Measurements from ENCODE around the gene MVK. TPM values are rescaled to one million over a fixed set of nuclear protein-coding genes. Genes with fewer than 3 reads are reported as not detected.

MVK gene
- total and polyA plus RNA-seq, 9 donors = 7.4 to 66.4 (median 18.6) TPM

GRCh38 chr12:109621901-109622364 is 48.3 kb downstream of the MVK start:
- Histone ChIP-seq H3K4me3 (no peak overlapping the region), H3K36me3 (no peaks in the 10 kb centered on the region), H3K27ac (no peak overlapping the region), H3K9me3 (no peaks in the 10 kb centered on the region), H3K27me3 (no peaks in the 10 kb centered on the region), H3K4me1 (ENCODE audit: insufficient read depth) (peaks cover 1% of the 10 kb centered on the region)
- 21 to 26% (median 22%) methylated on average over 14 to 22 of the region's 22 CpGs for WGBS, 3 donors
- TF ChIP-seq CTCF (IDR thresholded peaks at IDR 0.05) (no peak), POLR2A (IDR thresholded peaks at IDR 0.05) (no peak), EP300 (IDR thresholded peaks at IDR 0.05) (no peak)
- intact Hi-C loops (cut with DNase I) = no loop called here
- DNase-seq = no peak

GRCh38 chr12:109624467-109624866 is 50.9 kb downstream of the MVK start:
- TF ChIP-seq EP300 (IDR thresholded peaks at IDR 0.05) (no peak), POLR2A (IDR thresholded peaks at IDR 0.05) (no peak), CTCF (IDR thresholded peaks at IDR 0.05) (no peak)
- Histone ChIP-seq H3K9me3 (no peaks in the 10 kb centered on the region), H3K27ac (no peak overlapping the region), H3K4me1 (ENCODE audit: insufficient read depth) (peaks cover 1% of the 10 kb centered on the region), H3K36me3 (no peaks in the 10 kb centered on the region), H3K27me3 (no peaks in the 10 kb centered on the region), H3K4me3 (no peak overlapping the region)
- intact Hi-C loops (cut with DNase I) = no loop called here
- WGBS, 3 donors = 84 to 86% (median 84%) methylated on average over 8 of the region's 8 CpGs
- no peak for DNase-seq

- Histone ChIP-seq H3K4me3 (no peak overlapping the region), H3K4me1 (ENCODE audit: insufficient read depth) (peaks cover 1% of the 10 kb centered on the region), H3K9me3 (no peaks in the 10 kb centered on the region), H3K36me3 (no peaks in the 10 kb centered on the region), H3K27ac (no peak overlapping the region), H3K27me3 (no peaks in the 10 kb centered on the region)
- TF ChIP-seq CTCF (IDR thresholded peaks at IDR 0.05) (no peak), POLR2A (IDR thresholded peaks at IDR 0.05) (no peak), EP300 (IDR thresholded peaks at IDR 0.05) (no peak)
- intact Hi-C loops (cut with DNase I) = no loop called here
- WGBS, 3 donors = 65 to 78% (median 75%) methylated on average over 6 of the region's 6 CpGs
- no peak for DNase-seq
Observed at GRCh38 chr12:109625131-109625559, 51.6 kb downstream of the MVK start.

- no peak overlapping the region for H3K27ac ChIP-seq
- peaks cover 1% of the 10 kb centered on the region for H3K4me1 ChIP-seq (ENCODE audit: insufficient read depth)
- intact Hi-C loops (cut with DNase I) = no loop called here
- TF ChIP-seq POLR2A (IDR thresholded peaks at IDR 0.05) = no peak
- TF ChIP-seq EP300 (IDR thresholded peaks at IDR 0.05) = no peak
- no peak for TF ChIP-seq CTCF (IDR thresholded peaks at IDR 0.05)
- no peaks in the 10 kb centered on the region for H3K9me3 ChIP-seq
- no peak overlapping the region for H3K4me3 ChIP-seq
- no peak for DNase-seq
- H3K27me3 ChIP-seq = no peaks in the 10 kb centered on the region
- 72 to 78% (median 78%) methylated on average over 12 of the region's 12 CpGs for WGBS, 3 donors
- no peaks in the 10 kb centered on the region for H3K36me3 ChIP-seq
Observed at GRCh38 chr12:109625749-109626377, 52.3 kb downstream of the MVK start.
